Prostate gland (tissue), 2 donors: Measurements from ENCODE around the gene PTPRD. TPM values are rescaled to one million over a fixed set of nuclear protein-coding genes. Genes with fewer than 3 reads are reported as not detected.

Experiments used
- DNase-seq: peaks from one replicate; pipeline ENCODE4 v3.0.0-alpha.2; 2019; ENCODE audit warnings: low spot score
- H3K27ac ChIP-seq, 2 donors: fragments of 200-600 bp; sonication (generic); 2 replicates each; pipeline ENCODE4 v1.5.1; 2017 to 2019
- H3K27me3 ChIP-seq: fragments of 200-600 bp; sonication (generic); replicated peaks from 2 replicates; pipeline ENCODE4 v1.5.1; 2019; ENCODE audit not compliant: insufficient read depth
- H3K36me3 ChIP-seq, 2 donors: fragments of 200-600 bp; sonication (generic); 1 replicate in 1 of 2; 2 replicates in 1 of 2; pipeline versions ENCODE4 v1.5.1 to v1.8.1; 2017 to 2019
- H3K4me1 ChIP-seq: fragments of 200-600 bp; sonication (generic); replicated peaks from 2 replicates; pipeline ENCODE4 v1.5.1; 2019
- H3K4me3 ChIP-seq, 2 donors: fragments of 200-600 bp; sonication (generic); 2 replicates each; pipeline ENCODE4 v1.5.1; 2017 to 2019
- H3K9me3 ChIP-seq: fragments of 200-600 bp; sonication (generic); 2 replicates; pipeline ENCODE4 v1.5.1; 2017
- CTCF ChIP-seq, 4 experiments: fragments of 200-600 bp in 2 of 4; fragments of 450-650 bp in 2 of 4; sonication (generic) in 2 of 4; IDR thresholded peaks; 1 replicate in 3 of 4; 2 replicates in 1 of 4; pipeline ENCODE4 v1.5.1; 2016 to 2019; ENCODE audit warnings: antibody characterized with exemption in 4 of 4, mild to moderate bottlenecking in 2 of 4, moderate library complexity in 2 of 4
- POLR2A ChIP-seq: fragments of 450-650 bp; IDR thresholded peaks from one replicate; pipeline ENCODE4 v1.6.1; 2016; ENCODE audit warnings: antibody characterized with exemption, mild to moderate bottlenecking
- POLR2AphosphoS5 ChIP-seq: sonication (generic); formaldehyde crosslinking; IDR thresholded peaks from one replicate; pipeline ENCODE4 v1.6.1; 2017; ENCODE audit warnings: antibody characterized with exemption
- WGBS: methylation state at CpG from one replicate; pipeline ENCODE4 v1.1.5; 2018; 5-methylcytosine and 5-hydroxymethylcytosine counted together
- intact Hi-C: fragments of 100-400 bp; cut with DNase I; formaldehyde crosslinking; loops from one replicate; pipeline ENCODE4 v1.14.2; 2022
- total RNA-seq, 2 donors: library from RNA; depleted of rRNA; stranded (reverse); fragments of >200 nt; gene quantifications; one replicate each; pipeline ENCODE4 v1.1.0, GENCODE V29; 2016

Gene PTPRD
- total RNA-seq, 2 donors from 2014 or later, result 5.8 to 23.1 TPM

GRCh38 chr9:8315211-8315610, 2297.6 kb downstream of the PTPRD start:
- H3K27ac ChIP-seq, result no peak overlapping the region
- no peak overlapping the region for H3K4me3 ChIP-seq
- WGBS, result 92% methylated on average over 5 of the region's 5 CpGs
- DNase-seq, result no peak
- TF ChIP-seq POLR2A (no peak), POLR2AphosphoS5 (no peak)
- H3K27me3 ChIP-seq, result no peaks in the 10 kb centered on the region
- H3K36me3 ChIP-seq, result no peaks in the 10 kb centered on the region
- no peaks in the 10 kb centered on the region for H3K4me1 ChIP-seq
- intact Hi-C loops, result no loop called here
- H3K9me3 ChIP-seq, result no peaks in the 10 kb centered on the region

- Histone ChIP-seq H3K4me3 (no peak overlapping the region), H3K36me3 (no peaks in the 10 kb centered on the region), H3K27ac (no peak overlapping the region), H3K9me3 (no peaks in the 10 kb centered on the region), H3K4me1 (no peaks in the 10 kb centered on the region), H3K27me3 (no peaks in the 10 kb centered on the region)
- no peak for DNase-seq
- TF ChIP-seq POLR2A, result no peak
- TF ChIP-seq POLR2AphosphoS5, result no peak
- no peak for TF ChIP-seq CTCF (IDR thresholded peaks at IDR 0.05)
- intact Hi-C loops, result no loop called here
These were observed 2303.5 kb downstream of the PTPRD start for GRCh38 chr9:8309258-8309657.

GRCh38 chr9:8304720-8305119, 2308.1 kb downstream of the PTPRD start:
- Histone ChIP-seq H3K4me1 (no peaks in the 10 kb centered on the region), H3K9me3 (no peaks in the 10 kb centered on the region), H3K27me3 (no peaks in the 10 kb centered on the region), H3K27ac (no peak overlapping the region), H3K4me3 (no peak overlapping the region), H3K36me3 (no peaks in the 10 kb centered on the region)
- no peak for DNase-seq
- TF ChIP-seq POLR2A (no peak), CTCF (IDR thresholded peaks at IDR 0.05) (no peak)
- WGBS, result 86% methylated on average over 2 of the region's 2 CpGs
- intact Hi-C loops, result no loop called here

- H3K36me3 ChIP-seq, result no peaks in the 10 kb centered on the region
- H3K4me1 ChIP-seq, result no peaks in the 10 kb centered on the region
- H3K4me3 ChIP-seq, result no peak overlapping the region
- no peak for DNase-seq
- no peak overlapping the region for H3K27ac ChIP-seq
- intact Hi-C loops, result no loop called here
- WGBS, result 57% methylated on average over 3 of the region's 3 CpGs
- no peaks in the 10 kb centered on the region for H3K27me3 ChIP-seq
- TF ChIP-seq POLR2AphosphoS5 (no peak), CTCF (IDR thresholded peaks at IDR 0.05) (no peak), POLR2A (no peak)
- no peaks in the 10 kb centered on the region for H3K9me3 ChIP-seq
These were observed 2311.5 kb downstream of the PTPRD start for GRCh38 chr9:8301296-8301695.

- 93% methylated on average over 3 of the region's 3 CpGs for WGBS
- Histone ChIP-seq H3K27me3 (no peaks in the 10 kb centered on the region), H3K36me3 (no peaks in the 10 kb centered on the region), H3K4me3 (no peak overlapping the region), H3K4me1 (no peaks in the 10 kb centered on the region), H3K27ac (no peak overlapping the region), H3K9me3 (no peaks in the 10 kb centered on the region)
- no peak for DNase-seq
- intact Hi-C loops, result no loop called here
- TF ChIP-seq POLR2AphosphoS5, result no peak
- no peak for TF ChIP-seq CTCF (IDR thresholded peaks at IDR 0.05)
- no peak for TF ChIP-seq POLR2A
These were observed 2315.8 kb downstream of the PTPRD start for GRCh38 chr9:8297047-8297446.
